GM13976 (cell line): ENCODE measurements around the gene FOLR1.

ENCODE experiments used
- DNase-seq: peaks from one replicate; pipeline ENCODE4 v3.0.0; 2012; ENCODE audit warnings: low spot score
- CTCF ChIP-seq: IDR thresholded peaks from 2 replicates; pipeline ENCODE4 v1.5.1; 2012; ENCODE audit warnings: borderline replicate concordance, mild to moderate bottlenecking; ENCODE audit not compliant: insufficient read depth; ENCODE audit errors: extremely low read depth, missing control alignments, control extremely low read depth
- in situ Hi-C: fragments of 300-500 bp; cut with MboI; formaldehyde crosslinking; loops from one replicate; pipeline ENCODE4 v1.12.0; 2022; ENCODE audit warnings: low sequenced_read_pairs, mixed read lengths, inconsistent platforms; ENCODE audit not compliant: unreplicated experiment

The FOLR1 gene

GRCh38 chr11:72225411-72225951 is 33.5 kb downstream of the FOLR1 start:
- in situ Hi-C loops: no loop called here
- peak; percentile 30 for DNase-seq
- no peak for TF ChIP-seq CTCF

GRCh38 chr11:72226701-72227100 is 34.8 kb downstream of the FOLR1 start:
- no peak for DNase-seq
- in situ Hi-C loops: no loop called here
- TF ChIP-seq CTCF: no peak

GRCh38 chr11:72227316-72228228 is 35.6 kb downstream of the FOLR1 start:
- in situ Hi-C loops: no loop called here
- no peak for DNase-seq
- no peak for TF ChIP-seq CTCF

DNA sequence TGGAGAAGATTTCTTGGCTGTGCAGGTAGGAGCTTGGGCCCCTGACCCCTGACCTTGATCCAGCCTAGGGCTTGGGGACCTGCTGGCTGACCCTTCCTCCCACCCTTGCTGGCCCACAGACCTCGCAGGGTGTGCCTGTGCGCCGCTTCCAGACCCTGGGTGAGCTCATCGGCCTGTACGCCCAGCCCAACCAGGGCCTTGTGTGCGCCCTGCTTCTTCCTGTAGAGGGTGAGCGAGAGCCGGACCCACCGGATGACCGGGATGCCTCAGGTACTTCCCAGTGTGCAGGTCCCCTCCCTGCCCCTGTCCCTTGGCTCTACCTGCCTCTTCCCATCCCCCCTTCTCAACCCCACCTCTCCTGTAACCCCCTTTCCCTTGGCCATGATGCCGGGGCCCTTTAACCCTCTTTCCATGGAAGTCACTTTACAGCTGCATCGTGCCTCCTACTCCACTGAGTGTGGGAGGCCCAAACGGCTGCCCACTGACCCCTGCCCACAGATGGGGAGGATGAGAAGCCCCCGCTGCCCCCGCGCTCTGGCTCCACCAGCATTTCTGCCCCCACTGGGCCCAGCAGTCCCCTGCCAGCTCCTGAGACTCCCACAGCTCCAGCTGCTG is 36.4 kb downstream of the FOLR1 start:
- in situ Hi-C loops: no loop called here
- TF ChIP-seq CTCF: no peak
- DNase-seq: no peak

- TF ChIP-seq CTCF: no peak
- peak; percentile 13 for DNase-seq
- in situ Hi-C loops: no loop called here
Measured at GRCh38 chr11:72228844-72229231, 36.9 kb downstream of the FOLR1 start.

DNA sequence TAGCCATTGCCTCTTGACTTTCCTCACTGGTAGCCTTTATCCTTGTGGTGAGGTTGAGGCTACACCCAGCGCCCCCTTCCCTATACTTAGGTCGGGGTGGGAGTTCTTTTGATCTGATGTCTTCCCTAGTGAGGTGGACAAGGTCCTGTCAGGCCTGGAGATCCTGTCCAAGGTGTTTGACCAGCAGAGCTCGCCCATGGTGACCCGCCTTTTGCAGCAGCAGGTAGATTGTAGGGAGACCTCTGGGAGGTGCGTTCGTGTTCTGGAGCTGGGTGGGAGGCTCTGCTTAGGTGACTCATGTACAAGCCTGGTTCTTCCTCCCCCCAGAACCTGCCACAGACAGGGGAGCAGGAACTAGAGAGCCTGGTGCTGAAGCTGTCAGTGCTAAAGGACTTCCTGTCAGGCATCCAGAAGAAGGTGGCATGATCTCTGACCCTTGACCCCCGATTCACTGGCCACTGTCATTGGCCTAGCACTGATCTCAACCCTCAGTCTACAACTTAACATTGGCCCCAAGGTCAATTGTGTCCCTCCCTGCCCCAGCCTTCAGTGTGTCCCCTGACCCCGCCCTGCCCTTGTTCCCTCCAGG is 37.5 kb downstream of the FOLR1 start:
- in situ Hi-C loops: no loop called here
- no peak for TF ChIP-seq CTCF
- DNase-seq: no peak
